ENCODE data around the gene PPP2R5A.
A peak's percentile ranks its signal among the peaks of the same experiment; 100 is the strongest.
"Not testable (repeated sequence)": the region's sequence is repeated elsewhere in the genome, so short reads cannot be mapped to it uniquely, and the experiment has no call there.

The PPP2R5A gene

DNA sequence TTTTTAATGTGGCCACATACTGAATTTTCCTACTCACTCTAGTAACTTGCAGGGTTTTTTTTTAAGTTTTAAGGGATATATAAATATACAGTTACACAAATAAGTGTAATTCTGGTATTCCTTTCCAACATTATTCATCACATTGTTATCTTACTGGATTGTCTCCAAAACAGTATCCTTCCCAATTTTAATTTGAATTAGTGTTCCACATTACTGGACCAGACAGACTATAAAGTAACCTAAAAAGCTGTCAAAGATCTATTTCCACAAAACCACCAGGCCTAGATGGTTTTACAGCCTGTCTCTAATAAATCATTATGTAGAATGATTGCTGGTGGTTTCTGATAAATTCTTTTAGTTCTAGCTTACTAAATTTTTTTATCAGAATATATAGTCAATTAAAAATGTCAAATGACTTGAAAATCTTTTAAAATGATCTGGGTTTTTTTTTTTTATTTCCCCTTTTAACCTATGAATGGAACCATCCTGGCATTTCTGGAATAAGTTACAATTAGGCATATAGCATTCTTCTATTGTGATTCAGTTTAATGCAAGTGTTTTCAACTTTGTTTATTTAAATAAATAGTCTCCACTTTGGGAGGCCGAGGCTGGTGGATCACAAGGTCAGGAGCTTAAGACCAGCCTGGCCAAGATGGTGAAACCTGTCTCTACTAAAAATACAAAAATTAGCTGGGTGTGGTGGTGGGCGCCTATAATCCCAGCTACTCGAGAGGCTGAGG lies 70.2 kb downstream of the PPP2R5A start:
- DNase-seq (ENCODE audit: low read depth in 2 of 2), result no peak

DNA sequence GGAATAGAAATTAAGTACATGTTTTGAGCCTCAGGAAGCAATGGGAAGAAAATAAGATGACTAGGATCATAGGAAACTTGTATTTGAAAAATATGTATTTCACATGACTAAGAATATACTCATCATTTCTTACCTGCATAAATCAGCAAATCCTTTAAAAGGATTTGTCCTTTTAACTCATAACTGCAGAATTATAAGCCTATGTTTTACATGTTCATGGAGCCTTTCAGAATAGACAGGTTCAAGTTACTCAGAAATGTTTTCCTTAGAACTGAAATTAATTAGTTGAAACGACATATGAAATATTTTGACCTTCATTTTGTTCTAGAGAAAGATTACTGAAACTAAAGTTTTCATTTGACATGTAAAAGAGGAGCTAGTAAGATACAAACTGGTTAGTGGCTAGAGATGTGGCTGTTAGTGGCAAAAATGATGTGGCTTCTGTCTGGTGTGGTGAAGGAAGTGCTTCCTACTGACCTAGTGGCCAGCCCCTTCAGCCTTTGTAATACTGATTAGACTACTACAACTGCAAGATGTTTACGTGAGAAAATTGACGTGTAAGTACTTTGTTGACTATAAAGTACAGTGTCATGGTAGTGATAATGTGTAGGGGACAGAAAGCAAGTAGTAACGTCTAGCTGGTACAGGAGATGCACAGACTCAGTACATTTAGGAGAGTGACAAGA lies 74.7 kb downstream of the PPP2R5A start:
- no peak for DNase-seq (ENCODE audit: low read depth in 2 of 2)

DNA sequence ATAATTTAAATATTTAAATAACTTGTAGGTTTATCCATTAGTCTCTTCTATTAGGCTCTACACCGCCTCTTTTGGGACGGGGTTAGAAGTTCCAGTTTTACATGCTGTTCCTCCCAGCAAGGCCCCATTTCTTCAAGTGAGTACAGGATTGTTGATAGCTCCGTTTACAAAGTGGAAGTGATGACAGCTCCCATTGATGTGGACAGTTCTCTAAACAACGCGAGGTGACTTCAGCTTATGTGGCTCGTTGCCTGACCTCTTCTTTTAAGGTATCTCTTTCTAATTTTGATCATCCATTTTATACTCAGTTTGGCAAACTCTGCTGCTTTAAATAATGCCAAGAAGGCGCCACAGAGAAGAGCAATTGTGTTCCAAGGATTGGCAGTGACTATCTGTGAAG lies 79.8 kb downstream of the PPP2R5A start:
- no peak for DNase-seq (ENCODE audit: low read depth in 2 of 2)

DNA sequence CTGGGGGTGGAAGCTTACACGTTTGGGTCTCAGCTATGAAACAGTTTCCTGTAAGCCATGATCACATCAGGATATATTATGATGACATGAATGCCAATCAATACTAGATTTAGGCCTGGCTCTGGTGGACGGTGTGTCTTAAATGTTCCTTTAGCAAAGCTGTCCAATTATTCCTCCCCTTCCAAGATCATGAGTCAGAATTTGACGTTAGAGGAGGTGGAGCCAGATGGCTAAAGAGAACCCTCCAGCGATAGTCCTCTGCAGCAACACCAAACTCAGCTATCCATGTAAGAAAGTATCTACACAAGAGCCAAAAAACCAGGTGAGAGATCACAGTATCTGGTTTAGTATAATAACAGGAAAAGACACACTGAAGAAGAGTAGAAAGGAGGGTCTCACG lies 81.7 kb downstream of the PPP2R5A start:
- DNase-seq (ENCODE audit: low read depth in 2 of 2), result no peak

DNA sequence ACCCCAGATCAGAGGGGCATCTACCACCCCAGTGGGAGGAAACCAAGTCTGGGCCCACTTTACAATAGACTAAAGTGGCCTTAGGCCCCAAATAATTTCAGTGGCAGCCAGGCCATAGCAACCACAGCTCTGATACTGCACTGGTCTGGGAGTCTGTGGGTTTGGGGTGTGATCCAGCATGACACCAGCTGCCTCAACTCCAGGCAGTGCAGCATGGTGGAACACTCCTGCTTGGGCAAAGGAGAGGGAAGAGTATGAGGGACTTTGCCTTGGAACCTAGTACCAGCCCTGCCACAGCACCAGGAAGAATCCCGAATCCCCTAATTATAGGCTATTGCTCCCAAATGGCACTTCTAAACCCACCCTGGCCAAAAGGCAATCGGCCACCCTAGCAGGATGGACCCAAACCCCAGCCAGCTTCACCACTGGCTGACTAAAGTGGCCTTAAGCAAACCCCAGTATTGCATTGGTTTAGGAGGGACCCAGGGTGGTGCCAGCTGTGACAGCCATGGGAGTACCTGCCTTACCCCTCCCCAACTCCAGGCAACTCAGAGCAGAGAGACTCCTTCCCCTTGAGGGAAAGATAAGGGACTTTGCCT lies 82.4 kb downstream of the PPP2R5A start:
- no peak for DNase-seq (ENCODE audit: low read depth in 2 of 2)

DNA sequence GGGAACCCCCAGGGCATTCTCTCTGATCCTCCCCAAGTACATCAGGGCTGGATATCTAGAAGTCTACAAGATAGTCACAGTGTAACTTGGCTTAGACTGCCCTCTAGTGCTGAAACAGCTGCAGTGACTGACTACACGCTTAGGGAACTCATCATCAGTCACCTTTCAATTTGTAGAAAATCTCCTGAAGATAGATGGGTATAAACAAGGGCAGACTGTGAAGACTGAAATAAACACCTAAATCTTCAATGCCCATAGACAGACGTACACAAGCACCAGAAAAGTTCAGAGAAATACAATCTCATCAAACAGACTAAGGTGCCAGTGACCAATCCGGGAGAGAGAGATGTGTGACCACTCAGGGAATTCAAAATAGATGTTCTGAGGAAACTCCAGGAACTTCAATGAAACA lies 82.9 kb downstream of the PPP2R5A start:
- DNase-seq (ENCODE audit: low read depth in 2 of 2), result peak in 1 of 2 donors; percentile 13

DNA sequence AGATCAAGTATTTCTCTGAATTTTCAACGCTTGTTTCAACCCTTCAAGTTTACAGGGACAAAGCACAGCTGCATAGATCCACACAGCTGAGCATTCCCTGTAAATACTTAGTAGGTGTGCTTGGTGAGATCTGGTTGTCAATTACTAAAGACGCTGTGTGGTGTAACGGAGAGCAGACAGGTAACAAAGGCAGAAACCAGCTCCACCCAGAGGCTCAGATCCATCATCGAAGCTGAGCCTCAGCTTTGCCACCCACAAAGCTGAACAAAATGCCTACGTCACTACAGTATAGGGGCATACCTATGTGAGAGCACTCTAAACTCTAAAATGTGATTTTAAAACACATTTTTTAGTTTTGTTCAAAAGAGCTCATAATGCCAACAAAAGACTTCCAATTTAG lies 90.8 kb downstream of the PPP2R5A start:
- no peak for DNase-seq (ENCODE audit: low read depth in 2 of 2)

DNA sequence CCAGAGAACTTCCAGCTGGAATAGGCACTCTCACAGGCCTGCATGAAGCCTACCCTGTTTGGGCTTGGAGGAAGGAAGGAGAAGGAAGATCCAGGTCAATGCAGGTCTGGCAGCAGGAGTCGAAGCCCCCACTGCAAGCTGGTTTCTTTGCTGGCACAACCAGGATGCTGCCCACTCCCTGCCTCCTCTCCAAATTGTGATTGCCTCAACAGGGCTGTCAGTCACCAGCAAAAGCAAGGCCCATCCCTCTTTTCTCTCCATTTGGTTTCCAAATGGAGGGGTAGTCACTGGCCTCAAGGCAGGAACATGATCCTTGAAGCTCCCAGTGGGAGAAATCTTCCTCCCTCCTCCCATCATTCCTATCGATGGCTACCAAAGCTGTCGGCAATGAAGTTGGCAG lies 92.4 kb downstream of the PPP2R5A start:
- no peak for DNase-seq (ENCODE audit: low read depth in 2 of 2)

DNA sequence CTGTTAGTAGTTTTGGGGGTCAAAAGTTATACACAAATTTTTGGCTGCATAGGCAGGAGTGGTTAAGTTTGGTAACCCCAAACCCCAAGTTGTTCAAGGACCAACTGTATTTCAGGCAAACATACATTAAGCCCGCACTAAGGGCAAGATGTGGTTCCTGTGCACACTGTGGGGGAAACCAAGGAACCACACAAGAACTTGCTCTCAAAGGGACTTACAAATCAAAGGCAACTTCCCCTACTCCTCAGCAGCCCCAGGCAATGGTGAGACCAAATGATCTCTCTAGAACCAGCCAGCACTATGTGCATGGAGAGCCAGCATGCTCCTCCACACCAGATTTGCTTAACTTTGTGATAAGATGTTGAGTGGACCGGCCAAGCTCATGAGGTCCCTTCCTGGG lies 94.2 kb downstream of the PPP2R5A start:
- no peak for DNase-seq (ENCODE audit: low read depth in 2 of 2)

DNA sequence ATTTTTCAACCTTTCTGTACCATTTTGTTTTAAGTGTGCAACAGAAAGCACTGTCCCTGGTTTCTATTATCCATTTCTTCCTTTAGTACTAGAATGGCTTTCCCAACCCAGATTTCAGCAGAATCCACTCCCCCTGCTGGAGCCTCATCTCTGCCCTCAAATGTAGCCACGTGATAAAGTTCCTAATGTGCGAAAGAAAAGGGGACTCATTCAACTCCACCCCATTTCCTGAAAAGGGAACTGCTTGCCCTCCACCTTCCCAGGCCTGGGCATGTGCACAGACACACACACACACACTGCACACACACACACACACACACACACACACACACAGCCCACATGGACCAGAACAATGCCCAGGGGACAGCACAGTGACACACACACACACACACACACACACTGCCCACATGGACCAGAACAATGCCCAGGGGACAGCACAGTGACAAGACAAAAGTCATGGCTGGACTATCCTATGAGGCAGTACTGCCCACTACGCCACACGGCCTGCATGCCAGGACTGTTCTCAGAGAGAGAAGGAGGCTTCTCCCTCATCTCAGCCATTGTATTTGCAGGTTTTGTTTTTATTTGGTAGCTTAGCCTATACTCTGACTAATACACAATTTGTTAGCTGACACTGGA lies 96.3 kb downstream of the PPP2R5A start:
- no peak for DNase-seq (ENCODE audit: low read depth in 2 of 2)

DNA sequence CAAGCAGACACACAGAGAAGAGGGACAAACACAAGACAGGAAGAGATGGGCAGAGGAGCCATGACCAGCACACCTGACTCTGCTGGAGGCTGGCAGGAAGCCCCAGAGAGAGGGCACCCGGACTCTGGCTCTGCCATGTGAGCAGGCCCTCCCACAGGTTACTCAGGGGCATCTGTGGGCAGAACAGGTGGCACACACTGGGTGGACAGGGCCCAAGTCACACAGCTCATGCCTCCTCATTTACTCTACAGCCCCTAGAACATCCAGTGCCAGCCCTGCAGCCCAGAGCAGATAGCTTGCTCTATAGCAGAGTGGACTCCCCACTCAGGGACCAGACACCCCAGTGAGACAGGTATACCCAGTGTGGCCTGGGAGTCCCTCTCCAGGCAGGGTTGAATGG lies 100.8 kb downstream of the PPP2R5A start:
- no peak for DNase-seq (ENCODE audit: low read depth in 2 of 2)

DNA sequence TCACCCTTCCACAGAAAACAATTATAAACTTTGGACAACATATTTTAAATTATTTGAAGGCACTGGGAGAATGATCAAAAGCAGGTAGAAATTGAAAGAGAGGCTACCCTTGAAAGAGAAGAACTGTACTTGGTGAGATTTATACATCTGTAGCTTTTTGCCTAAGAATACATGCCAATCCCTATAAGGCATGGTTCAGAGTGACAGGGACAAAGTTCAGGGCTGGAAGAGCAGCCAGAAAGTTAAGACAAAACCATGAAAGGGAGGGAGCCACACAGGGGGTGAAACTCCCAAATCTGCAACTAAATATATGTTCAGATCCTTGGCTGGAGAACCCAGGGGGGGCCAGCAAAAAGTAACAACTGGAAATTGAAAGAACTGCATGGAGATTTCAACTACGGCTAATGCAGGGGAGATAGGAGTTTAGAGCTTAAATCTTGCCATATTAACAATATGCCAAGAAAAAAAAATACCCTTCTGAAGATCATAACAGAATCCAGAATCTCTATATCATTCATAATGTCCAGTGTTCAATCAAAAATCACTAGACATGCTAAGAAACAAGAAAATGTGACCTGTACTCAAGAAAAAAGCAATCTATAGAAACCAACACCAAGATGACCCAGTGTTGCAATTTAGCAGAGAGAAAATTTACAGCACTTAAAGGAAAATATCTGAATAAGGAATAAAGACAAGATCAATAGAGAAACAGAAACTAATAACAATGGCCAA lies 103.9 kb downstream of the PPP2R5A start:
- DNase-seq (ENCODE audit: low read depth in 2 of 2), result no peak

DNA sequence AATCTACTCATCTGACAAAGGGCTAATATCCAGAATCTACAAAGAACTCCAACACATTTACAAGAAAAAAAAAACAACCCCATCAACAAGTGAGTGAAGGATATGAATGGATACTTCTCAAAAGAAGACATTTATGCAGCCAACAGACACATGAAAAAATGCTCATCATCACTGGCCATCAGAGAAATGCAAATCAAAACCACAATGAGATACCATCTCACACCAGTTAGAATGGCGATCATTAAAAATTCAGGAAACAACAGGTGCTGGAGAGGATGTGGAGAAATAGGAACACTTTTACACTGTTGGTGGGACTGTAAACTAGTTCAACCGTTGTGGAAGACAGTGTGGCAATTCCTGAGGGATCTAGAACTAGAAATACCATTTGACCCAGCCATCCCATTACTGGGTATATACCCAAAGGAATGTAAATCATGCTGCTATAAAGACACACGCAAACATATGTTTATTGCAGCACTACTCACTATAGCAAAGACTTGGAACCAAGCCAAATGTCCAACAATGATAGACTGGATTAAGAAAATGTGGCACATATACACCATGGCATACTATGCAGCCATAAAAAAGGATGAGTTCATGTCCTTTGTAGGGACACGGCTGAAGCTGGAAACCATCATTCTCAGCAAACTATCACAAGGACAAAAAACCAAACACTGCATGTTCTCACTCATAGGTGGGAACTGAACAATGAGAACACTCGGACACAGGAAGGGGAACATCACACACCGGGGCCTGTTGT lies 110.6 kb downstream of the PPP2R5A start:
- not testable (repeated sequence) for DNase-seq (ENCODE audit: low read depth in 2 of 2)

DNA sequence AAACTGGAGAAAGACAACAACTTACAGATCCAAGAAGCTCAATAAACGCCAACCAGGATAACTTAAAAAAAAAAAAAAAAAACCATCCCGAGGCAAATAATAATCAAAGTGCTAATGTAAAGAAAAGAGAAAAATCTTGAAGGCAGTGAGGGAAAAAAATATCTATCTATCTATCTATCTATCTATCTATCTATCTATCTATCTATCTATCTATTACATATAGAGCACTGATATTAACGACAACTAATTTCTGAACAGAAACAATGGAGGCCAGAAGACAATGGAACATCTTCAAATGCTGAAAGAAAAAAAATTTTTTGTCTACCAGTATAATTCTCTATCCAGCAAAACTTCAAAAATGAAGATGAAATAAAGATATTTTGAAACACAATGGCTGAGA lies 111.4 kb downstream of the PPP2R5A start:
- no peak for DNase-seq (ENCODE audit: low read depth in 2 of 2)

DNA sequence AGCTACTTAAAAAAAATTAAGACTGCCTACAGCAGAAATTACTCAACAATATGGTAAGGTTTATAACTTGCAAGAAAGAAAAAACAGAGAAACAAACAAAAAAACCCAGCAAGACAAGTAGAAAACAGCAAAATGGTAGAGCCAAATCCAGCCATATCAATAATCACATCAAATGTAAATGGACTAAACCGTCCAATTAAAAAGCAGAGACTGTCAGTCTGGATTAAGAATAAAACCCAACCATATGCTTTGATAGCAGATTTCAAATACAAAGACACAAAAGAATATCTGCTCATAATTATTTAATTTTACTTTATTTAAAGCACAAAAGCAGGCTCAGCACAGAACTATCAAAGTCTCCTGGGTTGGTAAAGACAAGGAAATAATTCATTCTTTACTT lies 112.0 kb downstream of the PPP2R5A start:
- no peak for DNase-seq (ENCODE audit: low read depth in 2 of 2)

DNA sequence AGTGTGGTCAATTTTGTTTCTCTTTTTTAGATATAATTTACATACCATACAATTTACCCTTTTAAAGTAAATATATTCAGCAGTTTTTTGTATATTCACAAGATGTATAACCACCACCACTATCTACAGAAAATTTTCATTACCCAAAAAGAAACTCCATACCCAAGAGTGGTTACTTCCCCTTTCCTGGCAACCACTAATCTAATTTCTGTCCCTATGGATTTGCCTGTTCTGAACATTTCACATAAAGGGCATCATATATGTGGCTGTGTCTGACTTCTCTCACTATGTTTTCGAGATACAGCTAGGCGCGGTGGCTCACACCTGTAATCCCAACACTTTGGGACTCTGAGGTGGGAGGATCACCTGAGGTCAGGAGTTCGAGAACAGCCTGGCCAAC lies 115.8 kb downstream of the PPP2R5A start:
- DNase-seq (ENCODE audit: low read depth in 2 of 2), result no peak

DNA sequence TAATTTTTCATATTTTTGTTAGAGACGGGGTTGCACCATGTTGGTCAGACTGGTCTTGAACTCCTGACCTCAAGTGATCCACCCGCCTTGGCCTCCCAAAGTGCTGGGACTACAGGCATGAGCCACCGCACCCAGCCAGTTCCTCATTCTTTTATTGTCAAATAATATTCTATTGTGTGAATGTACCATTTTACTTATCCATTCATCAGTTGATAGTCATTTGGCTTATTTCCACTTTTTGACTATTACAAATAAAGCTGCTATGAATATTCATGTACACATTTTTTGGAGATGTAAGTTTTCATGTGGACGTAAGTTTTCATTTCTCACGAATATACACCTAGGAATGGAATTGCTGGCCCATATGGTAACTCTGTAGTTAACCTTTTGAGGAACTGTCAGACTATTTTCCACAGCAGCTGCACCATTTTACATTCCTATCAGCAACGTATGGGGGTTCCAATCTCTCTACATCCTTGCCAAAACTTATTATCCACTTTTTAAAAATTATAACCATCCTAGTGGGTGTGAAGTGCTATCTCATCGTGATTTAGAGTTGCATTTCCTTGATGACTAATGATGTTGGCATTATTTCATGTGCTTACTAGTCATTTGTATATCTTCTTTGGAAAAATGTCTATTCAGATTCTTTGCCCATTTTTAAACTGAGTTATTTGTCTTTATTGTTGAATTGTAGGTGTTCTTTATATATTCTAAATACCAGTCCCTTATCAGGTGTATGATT lies 116.8 kb downstream of the PPP2R5A start:
- DNase-seq (ENCODE audit: low read depth in 2 of 2), result no peak

DNA sequence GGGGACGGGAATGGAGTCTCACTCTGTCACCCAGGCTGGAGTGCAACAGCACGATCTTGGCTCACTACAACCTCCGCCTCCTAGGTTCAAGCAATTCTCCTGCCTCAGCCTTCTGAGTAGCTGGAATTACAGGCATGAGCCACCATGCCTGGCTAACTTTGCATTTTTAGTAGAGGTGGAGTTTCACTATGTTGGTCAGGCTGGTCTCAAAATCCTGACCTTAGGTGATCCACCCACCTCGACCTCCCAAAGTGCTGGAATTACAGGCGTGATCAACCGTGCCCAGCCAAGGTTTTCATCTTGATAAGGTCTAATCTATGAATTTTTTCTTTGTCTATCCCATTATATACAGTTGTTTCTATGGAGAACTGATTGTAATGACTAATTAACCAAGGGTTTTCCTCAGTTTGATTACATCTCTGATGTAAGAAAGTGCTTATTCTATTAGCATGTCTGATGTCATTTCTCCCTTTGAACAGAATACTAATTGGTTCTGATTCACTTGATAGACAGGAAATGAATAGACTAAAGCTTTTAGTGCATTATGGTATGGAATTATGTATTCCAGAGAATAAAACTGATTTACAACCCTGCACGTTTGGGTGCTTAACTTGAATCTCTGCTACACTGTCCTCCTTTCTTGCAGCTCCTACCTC lies 117.6 kb downstream of the PPP2R5A start:
- DNase-seq (ENCODE audit: low read depth in 2 of 2), result no peak

DNA sequence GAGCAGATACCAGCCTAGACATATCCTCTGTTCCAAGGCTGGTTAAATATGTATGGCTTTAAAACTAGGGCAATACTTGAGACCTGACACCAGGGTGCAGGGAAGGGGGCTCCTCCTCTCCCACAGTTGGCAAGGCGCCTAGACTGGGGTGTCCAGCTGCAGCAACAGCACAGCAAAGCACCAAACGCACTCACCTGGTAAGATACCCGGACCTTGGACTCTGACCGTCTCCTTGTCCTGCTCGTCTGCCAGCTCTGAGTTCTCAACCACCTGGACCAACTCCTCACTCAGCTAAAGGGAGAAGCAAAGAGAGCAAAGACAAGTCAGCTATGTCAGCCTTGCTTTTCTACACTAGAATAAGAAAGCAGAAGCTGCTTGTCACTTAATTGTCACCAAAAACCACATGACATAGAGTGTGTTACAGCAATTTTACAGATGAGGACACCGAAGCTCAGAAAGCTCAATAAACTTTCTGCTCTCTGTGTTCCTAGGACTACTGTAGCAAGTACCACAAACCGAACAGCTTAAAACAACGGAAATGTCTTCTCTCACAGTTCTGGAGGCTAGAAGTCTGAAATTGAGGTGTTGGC lies 125.1 kb downstream of the PPP2R5A start:
- no peak for DNase-seq (ENCODE audit: low read depth in 2 of 2)
